ENCODE measurements around the gene XPR1.

The XPR1 gene

DNA sequence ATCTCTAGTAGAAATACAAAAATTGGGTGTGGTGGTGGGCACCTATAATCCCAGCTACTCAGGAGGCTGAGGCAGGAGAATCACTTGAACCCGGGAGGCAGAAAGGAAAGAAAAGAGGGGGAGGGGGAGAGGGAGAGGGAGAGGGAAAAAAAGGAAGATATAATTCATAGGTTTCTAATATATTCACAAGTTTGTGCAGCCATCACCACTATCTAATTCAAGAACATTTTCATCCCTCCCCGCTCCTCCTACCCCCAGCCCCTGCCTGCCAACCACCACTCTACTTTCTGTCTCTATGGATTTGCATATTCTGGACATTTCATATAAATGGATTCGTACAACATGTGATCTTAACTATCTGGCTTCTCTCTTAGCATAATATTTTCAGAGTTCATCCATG, 147.8 kb downstream of the XPR1 start:
- H3K4me1 ChIP-seq (ENCODE audit: control insufficient read depth, low read length), result no peaks in the 10 kb centered on the region
- no peaks in the 10 kb centered on the region for H3K27me3 ChIP-seq (ENCODE audit: control insufficient read depth, low read length)
- no peaks in the 10 kb centered on the region for H3K36me3 ChIP-seq (ENCODE audit: control insufficient read depth, low read length)
- TF ChIP-seq, protein P1, sequence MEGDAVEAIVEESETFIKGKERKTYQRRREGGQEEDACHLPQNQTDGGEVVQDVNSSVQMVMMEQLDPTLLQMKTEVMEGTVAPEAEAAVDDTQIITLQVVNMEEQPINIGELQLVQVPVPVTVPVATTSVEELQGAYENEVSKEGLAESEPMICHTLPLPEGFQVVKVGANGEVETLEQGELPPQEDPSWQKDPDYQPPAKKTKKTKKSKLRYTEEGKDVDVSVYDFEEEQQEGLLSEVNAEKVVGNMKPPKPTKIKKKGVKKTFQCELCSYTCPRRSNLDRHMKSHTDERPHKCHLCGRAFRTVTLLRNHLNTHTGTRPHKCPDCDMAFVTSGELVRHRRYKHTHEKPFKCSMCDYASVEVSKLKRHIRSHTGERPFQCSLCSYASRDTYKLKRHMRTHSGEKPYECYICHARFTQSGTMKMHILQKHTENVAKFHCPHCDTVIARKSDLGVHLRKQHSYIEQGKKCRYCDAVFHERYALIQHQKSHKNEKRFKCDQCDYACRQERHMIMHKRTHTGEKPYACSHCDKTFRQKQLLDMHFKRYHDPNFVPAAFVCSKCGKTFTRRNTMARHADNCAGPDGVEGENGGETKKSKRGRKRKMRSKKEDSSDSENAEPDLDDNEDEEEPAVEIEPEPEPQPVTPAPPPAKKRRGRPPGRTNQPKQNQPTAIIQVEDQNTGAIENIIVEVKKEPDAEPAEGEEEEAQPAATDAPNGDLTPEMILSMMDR (IDR thresholded peaks at IDR 0.05; ENCODE audit: low read depth, low read length, poor library complexity, severe bottlenecking), result no peak
- TF ChIP-seq EZH2phosphoT487 (IDR thresholded peaks at IDR 0.05; ENCODE audit: borderline replicate concordance, low read length), result no peak
- no peak overlapping the region for H3K4me3 ChIP-seq (ENCODE audit: low read length)
- no peaks in the 10 kb centered on the region for H3K9me2 ChIP-seq (replicated peaks; ENCODE audit: control insufficient read depth, low read length)
- no peak overlapping the region for H3K4me2 ChIP-seq (ENCODE audit: low read length)
- no peak overlapping the region for H3K27ac ChIP-seq (ENCODE audit: low read depth, low read length)
- no peaks in the 10 kb centered on the region for H3F3A ChIP-seq (ENCODE audit: control insufficient read depth, insufficient read depth)
- no peaks in the 10 kb centered on the region for H3K9me3 ChIP-seq (ENCODE audit: control insufficient read depth, insufficient read depth, low read length)
- no peaks in the 10 kb centered on the region for H4K20me1 ChIP-seq (ENCODE audit: control insufficient read depth, insufficient read depth, low read depth, low read length)
- H3K79me2 ChIP-seq (ENCODE audit: control insufficient read depth, low read length), result no peaks in the 10 kb centered on the region

GRCh38 chr1:180781718-180782117, 149.9 kb downstream of the XPR1 start:
- H3K79me2 ChIP-seq (ENCODE audit: control insufficient read depth, low read length), result no peaks in the 10 kb centered on the region
- no peaks in the 10 kb centered on the region for H3K4me1 ChIP-seq (ENCODE audit: control insufficient read depth, low read length)
- no peak overlapping the region for H3K4me3 ChIP-seq (ENCODE audit: low read length)
- H3K27me3 ChIP-seq (ENCODE audit: control insufficient read depth, low read length), result no peaks in the 10 kb centered on the region
- H4K20me1 ChIP-seq (ENCODE audit: control insufficient read depth, insufficient read depth, low read depth, low read length), result no peaks in the 10 kb centered on the region
- H3K9me3 ChIP-seq (ENCODE audit: control insufficient read depth, insufficient read depth, low read length), result no peaks in the 10 kb centered on the region
- H3K36me3 ChIP-seq (ENCODE audit: control insufficient read depth, low read length), result no peaks in the 10 kb centered on the region
- H3K9me2 ChIP-seq (replicated peaks; ENCODE audit: control insufficient read depth, low read length), result no peaks in the 10 kb centered on the region
- no peak overlapping the region for H3K27ac ChIP-seq (ENCODE audit: low read depth, low read length)
- H3K4me2 ChIP-seq (ENCODE audit: low read length), result no peak overlapping the region
- TF ChIP-seq, protein P1 (IDR thresholded peaks at IDR 0.05; ENCODE audit: low read depth, low read length, poor library complexity, severe bottlenecking), result no peak
- no peaks in the 10 kb centered on the region for H3F3A ChIP-seq (ENCODE audit: control insufficient read depth, insufficient read depth)

GRCh38 chr1:180785291-180785690, 153.5 kb downstream of the XPR1 start:
- Histone ChIP-seq H3K9me3 (ENCODE audit: control insufficient read depth, insufficient read depth, low read length) (no peaks in the 10 kb centered on the region), H3K4me1 (ENCODE audit: control insufficient read depth, low read length) (no peaks in the 10 kb centered on the region), H3K79me2 (ENCODE audit: control insufficient read depth, low read length) (no peaks in the 10 kb centered on the region), H3K4me2 (ENCODE audit: low read length) (no peak overlapping the region), H3K4me3 (ENCODE audit: low read length) (no peak overlapping the region), H3K27ac (ENCODE audit: low read depth, low read length) (no peak overlapping the region), H4K20me1 (ENCODE audit: control insufficient read depth, insufficient read depth, low read depth, low read length) (no peaks in the 10 kb centered on the region), H3K9me2 (replicated peaks; ENCODE audit: control insufficient read depth, low read length) (no peaks in the 10 kb centered on the region), H3K36me3 (ENCODE audit: control insufficient read depth, low read length) (no peaks in the 10 kb centered on the region), H3K27me3 (ENCODE audit: control insufficient read depth, low read length) (no peaks in the 10 kb centered on the region), H3F3A (ENCODE audit: control insufficient read depth, insufficient read depth) (no peaks in the 10 kb centered on the region)
- TF ChIP-seq, protein P1 (IDR thresholded peaks at IDR 0.05; ENCODE audit: low read depth, low read length, poor library complexity, severe bottlenecking), result no peak
- no peak for TF ChIP-seq EZH2phosphoT487 (IDR thresholded peaks at IDR 0.05; ENCODE audit: borderline replicate concordance, low read length)

DNA sequence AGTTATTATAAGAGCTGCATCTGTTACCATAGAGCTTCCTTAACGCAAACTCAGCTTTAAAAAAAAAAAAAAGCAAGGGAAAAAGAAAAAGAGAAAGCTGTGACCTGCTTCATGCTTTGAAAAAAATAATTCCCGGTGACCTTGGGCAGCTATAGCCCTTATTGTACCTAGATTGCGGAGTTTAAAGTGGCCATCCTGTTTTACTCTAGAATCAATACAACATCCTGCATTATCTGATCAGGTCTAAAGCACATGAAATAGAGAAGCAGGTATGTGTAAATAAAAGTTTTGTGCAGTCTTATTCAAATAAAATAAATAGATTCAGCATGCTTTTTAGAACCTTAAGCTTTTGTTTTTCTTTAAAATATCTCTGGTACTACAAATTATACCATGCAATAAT, 154.1 kb downstream of the XPR1 start:
- H3F3A ChIP-seq (ENCODE audit: control insufficient read depth, insufficient read depth), result no peaks in the 10 kb centered on the region

More for the DNA sequence above, 154.1 kb downstream of the XPR1 start:
- no peak overlapping the region for H3K27ac ChIP-seq (ENCODE audit: low read depth, low read length)
- H3K4me1 ChIP-seq (ENCODE audit: control insufficient read depth, low read length), result no peaks in the 10 kb centered on the region; the same call in 1 of the 2 replicates
- H3K9me2 ChIP-seq (replicated peaks; ENCODE audit: control insufficient read depth, low read length), result no peaks in the 10 kb centered on the region
- no peak overlapping the region for H3K4me3 ChIP-seq (ENCODE audit: low read length)
- H3K36me3 ChIP-seq (ENCODE audit: control insufficient read depth, low read length), result no peaks in the 10 kb centered on the region
- no peaks in the 10 kb centered on the region for H3K9me3 ChIP-seq (ENCODE audit: control insufficient read depth, insufficient read depth, low read length)
- no peak overlapping the region for H3K4me2 ChIP-seq (ENCODE audit: low read length)
- H4K20me1 ChIP-seq (ENCODE audit: control insufficient read depth, insufficient read depth, low read depth, low read length), result no peaks in the 10 kb centered on the region
- no peaks in the 10 kb centered on the region for H3K79me2 ChIP-seq (ENCODE audit: control insufficient read depth, low read length)
- TF ChIP-seq EZH2phosphoT487 (IDR thresholded peaks at IDR 0.05; ENCODE audit: borderline replicate concordance, low read length), result no peak
- TF ChIP-seq, protein P1 (IDR thresholded peaks at IDR 0.05; ENCODE audit: low read depth, low read length, poor library complexity, severe bottlenecking), result no peak
- no peaks in the 10 kb centered on the region for H3K27me3 ChIP-seq (ENCODE audit: control insufficient read depth, low read length)

Data from DOHH2 (cell line).